SK-N-SH treated with all-trans-retinoic acid at 6 μM for 48 hours (cell line): ENCODE data around the gene RGS1.
A peak's percentile ranks its signal among the peaks of the same experiment; 100 is the strongest.

Source experiments
- ATAC-seq: fragments of 200-7000 bp; cut with Tn5 transposase; 3 replicates; pipeline ENCODE4 v1.9.1; 2020; ENCODE audit warnings: mild to moderate bottlenecking, moderate library complexity
- ARNTL ChIP-seq: fragments of 450-650 bp; formaldehyde crosslinking; IDR thresholded peaks from 2 replicates; pipeline ENCODE4 v1.5.0; 2020; ENCODE audit warnings: low read depth, mild to moderate bottlenecking, moderate library complexity, borderline replicate concordance
- BACH2 ChIP-seq: fragments of 250-450 bp; sonication (Bioruptor Pico); IDR thresholded peaks from 2 replicates; pipeline ENCODE4 v1.9.0; 2021; ENCODE audit warnings: mild to moderate bottlenecking, borderline replicate concordance
- CSDC2 ChIP-seq: fragments of 250-450 bp; sonication (Bioruptor Pico); IDR thresholded peaks from 2 replicates; pipeline ENCODE4 v1.5.0; 2020; ENCODE audit warnings: mild to moderate bottlenecking, moderate library complexity
- GLIS3 ChIP-seq: fragments of 250-450 bp; sonication (Bioruptor Pico); IDR thresholded peaks from 2 replicates; pipeline ENCODE4 v1.5.0; 2020; ENCODE audit warnings: mild to moderate bottlenecking, moderate library complexity
- OSR1 ChIP-seq: fragments of 250-450 bp; sonication (Bioruptor Pico); IDR thresholded peaks from 2 replicates; pipeline ENCODE4 v1.8.0; 2022; ENCODE audit warnings: moderate library complexity, mild to moderate bottlenecking, inconsistent platforms
- RARB ChIP-seq: fragments of 250-450 bp; sonication (Bioruptor Pico); IDR thresholded peaks from 2 replicates; pipeline ENCODE4 v1.8.0; 2021; ENCODE audit warnings: mild to moderate bottlenecking, moderate library complexity
- SNAI2 ChIP-seq: fragments of 250-450 bp; sonication (Bioruptor Pico); IDR thresholded peaks from 2 replicates; pipeline ENCODE4 v1.5.0; 2020; ENCODE audit warnings: mild to moderate bottlenecking, moderate library complexity
- TOX ChIP-seq: fragments of 250-450 bp; sonication (Bioruptor Pico); IDR thresholded peaks from 2 replicates; pipeline ENCODE4 v1.8.0; 2021; ENCODE audit warnings: mild to moderate bottlenecking, moderate library complexity, borderline replicate concordance
- ZC3H10 ChIP-seq: fragments of 250-450 bp; sonication (Bioruptor Pico); IDR thresholded peaks from 2 replicates; pipeline ENCODE4 v1.5.1; 2021; ENCODE audit warnings: mild to moderate bottlenecking, moderate library complexity
- ZFP30 ChIP-seq: fragments of 450-650 bp; formaldehyde crosslinking; IDR thresholded peaks from 2 replicates; pipeline ENCODE4 v1.5.0; 2022; ENCODE audit warnings: mild to moderate bottlenecking, moderate library complexity
- ZNF565 ChIP-seq: fragments of 450-650 bp; formaldehyde crosslinking; conservative IDR thresholded peaks from 2 replicates; pipeline ENCODE4 v1.5.0; 2020; ENCODE audit warnings: low read depth, mild to moderate bottlenecking, moderate library complexity
- ZNF70 ChIP-seq: fragments of 450-650 bp; formaldehyde crosslinking; IDR thresholded peaks from 2 replicates; pipeline ENCODE4 v1.5.0; 2020; ENCODE audit warnings: mild to moderate bottlenecking, moderate library complexity
- ZNF8 ChIP-seq: fragments of 450-650 bp; formaldehyde crosslinking; IDR thresholded peaks from 2 replicates; pipeline ENCODE4 v1.5.0; 2020; ENCODE audit warnings: mild to moderate bottlenecking, moderate library complexity
- TF ChIP-seq, protein P1 (sequence below): fragments of 250-450 bp; sonication (Bioruptor Pico); IDR thresholded peaks from 2 replicates; pipeline ENCODE4 v1.8.0; 2021; ENCODE audit warnings: low read depth, mild to moderate bottlenecking, moderate library complexity, borderline replicate concordance
- TF ChIP-seq, protein P2 (sequence below): fragments of 250-450 bp; sonication (Bioruptor Pico); IDR thresholded peaks from 2 replicates; pipeline ENCODE4 v1.8.0; 2020; ENCODE audit warnings: mild to moderate bottlenecking, moderate library complexity, borderline replicate concordance

RGS1 gene

GRCh38 chr1:192538407-192539296 is 36.9 kb upstream of the RGS1 start:
- TF ChIP-seq ZC3H10 (0 out of 2 replicates have a peak, but pooled peaks have one; percentile 5), ARNTL (CRISPR knock-in tag) (no peak), BACH2 (CRISPR knock-in tag) (no peak)
- TF ChIP-seq, protein P1, sequence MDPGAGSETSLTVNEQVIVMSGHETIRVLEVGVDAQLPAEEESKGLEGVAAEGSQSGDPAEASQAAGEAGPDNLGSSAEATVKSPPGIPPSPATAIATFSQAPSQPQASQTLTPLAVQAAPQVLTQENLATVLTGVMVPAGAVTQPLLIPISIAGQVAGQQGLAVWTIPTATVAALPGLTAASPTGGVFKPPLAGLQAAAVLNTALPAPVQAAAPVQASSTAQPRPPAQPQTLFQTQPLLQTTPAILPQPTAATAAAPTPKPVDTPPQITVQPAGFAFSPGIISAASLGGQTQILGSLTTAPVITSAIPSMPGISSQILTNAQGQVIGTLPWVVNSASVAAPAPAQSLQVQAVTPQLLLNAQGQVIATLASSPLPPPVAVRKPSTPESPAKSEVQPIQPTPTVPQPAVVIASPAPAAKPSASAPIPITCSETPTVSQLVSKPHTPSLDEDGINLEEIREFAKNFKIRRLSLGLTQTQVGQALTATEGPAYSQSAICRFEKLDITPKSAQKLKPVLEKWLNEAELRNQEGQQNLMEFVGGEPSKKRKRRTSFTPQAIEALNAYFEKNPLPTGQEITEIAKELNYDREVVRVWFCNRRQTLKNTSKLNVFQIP, result no peak
- TF ChIP-seq, protein P2, sequence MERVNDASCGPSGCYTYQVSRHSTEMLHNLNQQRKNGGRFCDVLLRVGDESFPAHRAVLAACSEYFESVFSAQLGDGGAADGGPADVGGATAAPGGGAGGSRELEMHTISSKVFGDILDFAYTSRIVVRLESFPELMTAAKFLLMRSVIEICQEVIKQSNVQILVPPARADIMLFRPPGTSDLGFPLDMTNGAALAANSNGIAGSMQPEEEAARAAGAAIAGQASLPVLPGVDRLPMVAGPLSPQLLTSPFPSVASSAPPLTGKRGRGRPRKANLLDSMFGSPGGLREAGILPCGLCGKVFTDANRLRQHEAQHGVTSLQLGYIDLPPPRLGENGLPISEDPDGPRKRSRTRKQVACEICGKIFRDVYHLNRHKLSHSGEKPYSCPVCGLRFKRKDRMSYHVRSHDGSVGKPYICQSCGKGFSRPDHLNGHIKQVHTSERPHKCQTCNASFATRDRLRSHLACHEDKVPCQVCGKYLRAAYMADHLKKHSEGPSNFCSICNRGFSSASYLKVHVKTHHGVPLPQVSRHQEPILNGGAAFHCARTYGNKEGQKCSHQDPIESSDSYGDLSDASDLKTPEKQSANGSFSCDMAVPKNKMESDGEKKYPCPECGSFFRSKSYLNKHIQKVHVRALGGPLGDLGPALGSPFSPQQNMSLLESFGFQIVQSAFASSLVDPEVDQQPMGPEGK (CRISPR knock-in tag), result no peak
- TF ChIP-seq, all 23 proteins: peak for 1
- peak; percentile 15 for ATAC-seq

DNA sequence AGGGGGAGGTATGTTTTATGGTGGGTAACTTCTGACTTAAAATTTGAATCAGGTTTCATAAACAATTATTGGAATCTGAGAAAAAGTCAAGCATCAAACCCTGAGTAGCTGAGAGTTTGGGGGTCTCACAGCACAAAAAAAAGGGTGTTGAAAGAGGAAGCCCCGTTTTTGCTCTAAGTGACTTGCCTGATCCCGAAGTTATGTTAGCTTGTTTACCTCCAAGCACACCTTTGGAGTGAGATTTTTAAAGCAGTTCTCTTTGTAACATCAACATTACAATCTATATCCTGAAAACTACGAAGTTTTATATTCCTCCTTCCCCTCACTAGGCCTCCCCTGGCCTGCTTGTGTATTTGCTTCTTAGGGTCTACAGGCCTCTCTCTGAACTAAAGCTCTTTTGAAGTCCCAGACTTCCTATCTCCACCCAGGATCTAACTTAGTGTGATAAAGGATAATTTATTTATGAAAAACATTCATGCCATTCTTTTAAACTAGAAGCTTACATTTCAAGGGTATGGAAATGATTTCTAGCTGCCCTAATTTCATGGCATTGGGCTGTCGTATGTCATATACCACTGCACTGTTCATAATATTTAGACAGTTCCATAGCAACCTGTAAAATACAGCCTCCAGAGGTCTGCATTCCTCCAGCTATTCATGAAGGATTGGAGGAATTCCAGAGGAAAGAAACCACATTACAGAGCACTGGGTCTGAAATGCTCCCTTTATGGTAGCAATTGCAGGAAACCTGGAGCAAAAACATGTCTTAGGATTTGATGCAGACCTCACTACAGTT is 36.1 kb upstream of the RGS1 start:
- TF ChIP-seq CSDC2 (CRISPR knock-in tag), result no peak
- peak; percentile 95 for TF ChIP-seq ZC3H10
- TF ChIP-seq, protein P1, result peak; percentile 68; the same call in 1 of the 2 replicates
- TF ChIP-seq ARNTL (CRISPR knock-in tag), result no peak
- TF ChIP-seq GLIS3 (CRISPR knock-in tag), result no peak
- TF ChIP-seq TOX, result peak; percentile 92
- TF ChIP-seq ZNF565 (CRISPR knock-in tag), result no peak
- no peak for TF ChIP-seq ZFP30 (CRISPR knock-in tag)
- peak; percentile 68; the same call in 1 of the 2 replicates for TF ChIP-seq OSR1
- TF ChIP-seq RARB (CRISPR knock-in tag), result peak; percentile 94
- TF ChIP-seq ZNF70 (CRISPR knock-in tag), result no peak
- TF ChIP-seq ZNF8 (CRISPR knock-in tag), result no peak
- no peak for TF ChIP-seq BACH2 (CRISPR knock-in tag)
- ATAC-seq, result peak; percentile 96

DNA sequence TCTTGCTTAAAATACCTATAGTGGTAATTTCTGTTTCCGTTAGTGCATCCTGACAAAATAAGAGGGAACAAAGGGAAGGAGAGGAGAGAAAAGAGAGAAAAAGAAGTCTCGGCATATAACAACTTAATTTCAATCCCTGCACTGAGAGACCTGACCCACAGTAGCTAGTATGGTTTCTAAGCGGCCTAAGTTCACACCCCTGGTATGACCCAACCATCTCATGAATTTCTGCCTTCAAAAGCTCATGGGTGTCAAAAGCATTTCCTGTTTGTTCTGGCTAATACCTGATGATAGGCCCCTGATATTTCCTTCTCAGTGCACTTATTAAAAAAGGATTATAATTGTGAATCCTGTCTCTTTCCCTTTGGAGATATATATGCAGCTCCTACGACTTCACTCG is 32.1 kb upstream of the RGS1 start:
- TF ChIP-seq SNAI2 (CRISPR knock-in tag), result no peak
- TF ChIP-seq, protein P1, result no peak
- TF ChIP-seq ARNTL (CRISPR knock-in tag), result no peak
- no peak for ATAC-seq

- ATAC-seq, result peak; percentile 13; the same call in 1 of the 3 replicates
Measured at GRCh38 chr1:192545896-192546521, 29.6 kb upstream of the RGS1 start.

More at GRCh38 chr1:192545896-192546521, 29.6 kb upstream of the RGS1 start:
- 0 out of 2 replicates have a peak, but pooled peaks have one; percentile 37 for TF ChIP-seq TOX
- TF ChIP-seq ARNTL (CRISPR knock-in tag), result no peak
